Cardiac fibroblast (primary cell): ENCODE measurements around the gene MUC15.
A peak's percentile ranks its signal among the peaks of the same experiment; 100 is the strongest.

Experiments
- DNase-seq, 2 donors: peaks; one replicate each; pipeline versions ENCODE4 v3.0.0 to v3.0.0-alpha.2; 2010; ENCODE audit warnings: low read depth in 2 of 2
- H3K4me3 ChIP-seq, 2 donors: replicated peaks in 1 of 2; 1 replicate in 1 of 2; 2 replicates in 1 of 2; pipeline ENCODE4 v1.5.1; 2011; ENCODE audit warnings: low read depth in 2 of 2, low read length in 2 of 2, mild to moderate bottlenecking in 2 of 2, moderate library complexity in 1 of 2
- TF ChIP-seq, protein P1 (sequence below): IDR thresholded peaks from one replicate; pipeline ENCODE4 v1.5.1; 2011; ENCODE audit warnings: low read depth, mild to moderate bottlenecking, low read length, inconsistent platforms

MUC15 gene

DNA sequence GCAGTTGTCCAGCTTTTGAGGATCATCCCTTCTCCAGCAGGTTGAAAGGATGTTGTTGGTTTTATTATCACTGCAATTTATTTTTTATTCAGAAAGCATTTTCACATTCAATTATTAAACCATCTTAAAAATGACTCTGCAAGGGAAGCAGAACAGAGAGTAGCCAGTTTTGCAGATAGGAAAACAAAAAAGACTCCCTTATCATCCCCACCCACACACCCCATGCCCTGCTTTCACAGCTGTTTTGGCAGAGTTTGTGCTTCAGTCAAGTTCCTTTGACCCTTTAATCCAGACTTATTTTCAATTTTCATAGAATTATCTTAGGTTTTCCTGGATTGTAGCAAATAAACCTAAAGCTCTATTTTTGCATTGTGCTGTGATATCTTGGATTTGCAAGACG, 44.4 kb downstream of the MUC15 start:
- DNase-seq = no peak
- TF ChIP-seq, protein P1, sequence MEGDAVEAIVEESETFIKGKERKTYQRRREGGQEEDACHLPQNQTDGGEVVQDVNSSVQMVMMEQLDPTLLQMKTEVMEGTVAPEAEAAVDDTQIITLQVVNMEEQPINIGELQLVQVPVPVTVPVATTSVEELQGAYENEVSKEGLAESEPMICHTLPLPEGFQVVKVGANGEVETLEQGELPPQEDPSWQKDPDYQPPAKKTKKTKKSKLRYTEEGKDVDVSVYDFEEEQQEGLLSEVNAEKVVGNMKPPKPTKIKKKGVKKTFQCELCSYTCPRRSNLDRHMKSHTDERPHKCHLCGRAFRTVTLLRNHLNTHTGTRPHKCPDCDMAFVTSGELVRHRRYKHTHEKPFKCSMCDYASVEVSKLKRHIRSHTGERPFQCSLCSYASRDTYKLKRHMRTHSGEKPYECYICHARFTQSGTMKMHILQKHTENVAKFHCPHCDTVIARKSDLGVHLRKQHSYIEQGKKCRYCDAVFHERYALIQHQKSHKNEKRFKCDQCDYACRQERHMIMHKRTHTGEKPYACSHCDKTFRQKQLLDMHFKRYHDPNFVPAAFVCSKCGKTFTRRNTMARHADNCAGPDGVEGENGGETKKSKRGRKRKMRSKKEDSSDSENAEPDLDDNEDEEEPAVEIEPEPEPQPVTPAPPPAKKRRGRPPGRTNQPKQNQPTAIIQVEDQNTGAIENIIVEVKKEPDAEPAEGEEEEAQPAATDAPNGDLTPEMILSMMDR = no peak

DNA sequence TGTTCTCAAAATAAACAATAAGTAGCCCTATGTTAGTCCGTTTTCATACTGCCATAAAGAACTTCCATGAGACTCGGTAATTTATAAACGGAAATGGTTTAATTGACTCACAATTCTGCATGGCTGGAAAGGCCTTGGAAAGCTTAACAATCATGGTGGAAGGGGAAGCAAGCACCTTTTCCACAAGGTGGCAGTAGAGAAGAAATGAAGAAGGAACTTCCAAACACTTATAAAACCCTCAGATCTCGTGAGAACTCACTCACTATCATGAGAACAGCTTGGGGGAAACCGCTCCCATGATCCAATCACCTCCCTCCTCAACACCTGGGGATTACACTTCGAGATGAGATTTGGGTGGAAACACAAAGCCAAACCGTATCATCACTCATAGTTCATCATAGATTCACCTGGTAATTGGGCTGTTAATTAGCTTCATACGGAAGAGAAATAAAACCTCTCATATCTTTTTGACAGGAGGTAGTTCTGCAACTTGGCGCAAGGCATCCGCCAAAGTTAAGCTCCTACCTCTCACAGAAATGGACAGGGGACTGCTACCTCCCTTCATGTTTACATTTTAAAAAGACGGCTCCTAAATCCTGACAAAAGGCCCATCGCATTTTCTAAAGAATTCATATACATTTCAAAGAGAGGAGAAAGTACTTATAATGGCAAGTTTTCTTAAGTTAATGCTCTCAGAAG, 49.0 kb downstream of the MUC15 start:
- DNase-seq = peak; percentile 32 to 62
- TF ChIP-seq, protein P1 = peak; percentile 41
- H3K4me3 ChIP-seq = no peak overlapping the region

More for the DNA sequence above, 44.4 kb downstream of the MUC15 start:
- no peak overlapping the region for H3K4me3 ChIP-seq

DNA sequence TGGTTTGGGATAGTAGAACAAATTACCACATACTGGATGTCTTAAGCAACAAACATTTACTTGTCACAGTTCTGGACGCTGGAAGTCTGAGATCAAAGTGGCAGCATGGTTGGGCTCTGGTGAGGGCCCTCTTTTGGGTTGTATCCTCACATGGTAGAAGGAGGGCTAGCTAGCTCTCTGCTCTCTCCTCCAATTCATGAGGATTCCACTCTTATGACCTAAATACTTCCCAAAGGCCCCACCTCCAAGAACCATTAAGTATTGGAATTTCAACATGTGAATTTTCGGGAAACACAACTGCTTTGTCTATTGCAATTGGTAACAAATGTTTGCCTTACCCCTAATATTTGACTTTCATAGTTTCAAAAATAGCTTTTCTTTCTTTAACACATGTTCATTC, 52.6 kb downstream of the MUC15 start:
- TF ChIP-seq, protein P1 = no peak
- DNase-seq = no peak
- no peak overlapping the region for H3K4me3 ChIP-seq

DNA sequence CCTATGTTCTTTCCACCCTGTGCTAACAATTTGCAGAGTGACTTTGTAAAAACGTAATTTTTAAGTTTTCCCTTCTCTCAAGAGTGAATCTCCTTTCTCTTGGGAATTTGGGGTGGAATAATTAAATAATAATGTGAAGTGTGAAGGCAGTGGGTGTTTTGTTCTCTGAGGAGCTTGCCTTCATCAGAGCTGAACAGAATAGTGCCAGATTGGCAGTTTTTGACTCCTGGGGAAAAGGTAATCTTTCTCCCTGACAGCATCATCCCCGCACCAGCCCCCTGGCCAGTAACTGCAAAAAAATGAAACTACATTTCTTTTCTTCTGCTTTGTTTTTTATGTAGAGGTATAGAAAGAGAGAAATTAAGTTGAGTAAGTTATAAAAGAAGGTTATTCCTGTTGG, 59.9 kb downstream of the MUC15 start:
- DNase-seq = no peak
- TF ChIP-seq, protein P1 = no peak
- no peak overlapping the region for H3K4me3 ChIP-seq

DNA sequence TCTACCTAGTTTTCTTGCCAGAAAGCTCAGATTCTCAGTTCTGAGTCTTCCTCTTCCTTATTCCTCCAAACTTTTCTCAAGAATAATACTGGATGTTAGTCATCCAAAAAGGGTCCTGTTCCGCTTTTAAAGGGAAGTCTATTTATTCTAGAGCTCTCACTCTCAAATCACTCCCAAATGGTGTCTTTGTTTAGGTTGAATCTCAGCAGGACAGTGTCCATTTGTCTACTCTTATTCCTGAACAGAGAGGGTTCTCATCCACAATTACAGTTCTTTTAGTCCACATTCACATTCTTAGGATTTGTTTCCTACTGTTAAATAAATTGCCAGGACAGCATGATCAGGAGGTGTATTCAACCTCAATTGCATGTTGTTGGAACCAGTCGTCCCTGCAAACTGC, 61.3 kb downstream of the MUC15 start:
- TF ChIP-seq, protein P1 = no peak
- no peak for DNase-seq
- no peak overlapping the region for H3K4me3 ChIP-seq

DNA sequence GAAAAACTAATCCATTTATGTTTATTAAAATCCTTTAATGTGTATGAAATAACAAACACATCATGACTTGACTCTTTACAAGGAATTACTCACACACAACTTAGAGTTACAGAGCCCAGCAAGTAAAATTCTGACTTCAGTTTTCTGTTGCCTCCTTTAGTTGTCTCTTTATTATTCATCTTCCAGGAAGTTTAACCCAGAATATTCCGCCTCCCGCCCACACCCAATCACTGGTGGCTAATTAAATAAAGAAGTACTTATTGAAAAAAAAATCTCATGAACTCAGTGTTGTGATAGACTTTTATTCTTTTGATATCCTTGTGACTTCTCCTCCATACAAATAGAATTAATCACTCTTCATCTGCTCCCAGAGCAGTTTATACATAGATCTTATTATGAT, 61.9 kb downstream of the MUC15 start:
- TF ChIP-seq, protein P1 = no peak
- no peak for DNase-seq
- no peak overlapping the region for H3K4me3 ChIP-seq
